Amniotic stem cell (primary cell): ENCODE measurements around the gene ZBED2.
"Not testable (repeated sequence)": the region's sequence is repeated elsewhere in the genome, so short reads cannot be mapped to it uniquely, and the experiment has no call there.

ENCODE experiments used
- DNase-seq: peaks from one replicate; lab custom pipeline; 2025; lab: John Stamatoyannopoulos, UW

Gene ZBED2

GRCh38 chr3:111571282-111571681 is 23.9 kb downstream of the ZBED2 start:
- no peak for DNase-seq

GRCh38 chr3:111570404-111571030 is 24.6 kb downstream of the ZBED2 start:
- no peak for DNase-seq

- DNase-seq, result no peak
Observed at GRCh38 chr3:111568911-111569310, 26.2 kb downstream of the ZBED2 start.

GRCh38 chr3:111568355-111568754 is 26.8 kb downstream of the ZBED2 start:
- DNase-seq, result no peak

- DNase-seq, result no peak
Observed at GRCh38 chr3:111566844-111567243, 28.3 kb downstream of the ZBED2 start.

- not testable (repeated sequence) for DNase-seq
Observed at GRCh38 chr3:111561902-111562301, 33.2 kb downstream of the ZBED2 start.

GRCh38 chr3:111548756-111549155 is 46.4 kb downstream of the ZBED2 start:
- no peak for DNase-seq

GRCh38 chr3:111548092-111548491 is 47.1 kb downstream of the ZBED2 start:
- DNase-seq, result no peak

GRCh38 chr3:111547631-111548030 is 47.5 kb downstream of the ZBED2 start:
- DNase-seq, result no peak

- no peak for DNase-seq
Observed at GRCh38 chr3:111545349-111545748, 49.8 kb downstream of the ZBED2 start.
